Measurements from ENCODE around the gene ZNF583.

Gene ZNF583

DNA sequence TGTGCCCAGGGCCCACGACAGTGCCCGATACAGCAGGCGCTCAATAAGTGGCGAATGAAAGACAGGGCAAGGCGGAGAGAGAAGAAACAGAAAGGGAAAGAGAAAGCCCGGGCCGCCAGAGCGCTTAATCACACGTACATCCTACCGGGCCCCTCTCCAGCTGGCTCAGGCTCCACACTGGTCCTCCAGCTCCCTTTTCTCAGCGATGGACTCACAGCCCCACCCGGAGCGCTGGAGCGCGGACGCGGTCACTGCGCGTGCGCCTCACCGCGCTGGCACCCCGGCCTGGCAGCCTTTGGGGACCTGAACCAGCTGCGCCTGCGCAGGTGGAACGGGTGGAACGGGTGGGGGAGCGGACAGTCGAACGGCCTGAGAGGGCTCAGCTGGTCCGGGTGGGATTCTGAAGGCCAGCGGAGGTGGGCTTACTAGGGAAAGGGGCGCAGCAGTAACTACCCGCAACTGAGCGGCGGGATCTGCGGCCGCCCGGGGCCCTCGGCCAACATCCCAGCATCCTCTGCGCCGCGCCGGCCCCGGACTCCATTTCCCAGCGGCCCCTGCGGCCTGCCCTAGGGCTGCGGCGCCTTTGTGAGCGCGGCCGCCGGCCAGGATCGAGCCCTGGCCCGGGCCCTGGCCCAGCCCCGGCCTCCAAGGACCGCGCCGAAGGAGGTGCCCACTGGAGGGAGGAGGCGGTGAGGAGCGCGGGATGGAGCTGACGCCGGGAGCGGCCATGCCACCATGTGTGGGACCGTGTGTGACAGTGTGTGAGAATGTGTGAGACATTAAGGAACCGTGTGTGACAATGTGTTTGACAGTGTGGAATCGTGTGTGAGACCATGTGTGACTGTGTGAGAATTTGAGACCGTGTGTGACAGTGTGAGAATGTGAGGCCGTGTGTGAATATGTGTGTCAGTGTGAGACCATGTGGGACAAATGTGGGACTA lies at the start of gene ZNF583:
ZNF583 (plus strand) TSS at position 569 of the 941 bp plus-strand sequence. CDS start 2,783 bp downstream, outside the sequence.
- DNase-seq (ENCODE audit: low spot score) = peak; percentile 95

DNA sequence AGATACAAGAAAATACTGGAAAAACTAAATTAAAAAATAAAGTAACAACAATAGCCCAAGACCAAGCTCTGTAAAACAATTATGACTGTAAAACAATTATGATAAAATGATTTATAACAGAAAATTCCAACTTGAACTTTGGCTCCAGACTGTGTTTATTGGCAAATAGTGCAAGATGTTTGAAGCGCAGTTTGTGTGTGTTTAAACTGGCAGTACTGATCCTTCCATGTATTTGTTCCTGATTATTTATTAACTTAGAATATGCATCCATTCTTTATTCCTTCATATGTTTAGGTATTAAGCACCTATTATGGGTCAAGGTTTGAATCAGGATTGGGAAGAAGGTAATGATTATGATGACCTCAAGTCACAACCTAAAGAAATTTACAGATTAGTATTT lies 48.6 kb upstream of the ZNF583 start:
- DNase-seq (ENCODE audit: low spot score) = no peak

DNA sequence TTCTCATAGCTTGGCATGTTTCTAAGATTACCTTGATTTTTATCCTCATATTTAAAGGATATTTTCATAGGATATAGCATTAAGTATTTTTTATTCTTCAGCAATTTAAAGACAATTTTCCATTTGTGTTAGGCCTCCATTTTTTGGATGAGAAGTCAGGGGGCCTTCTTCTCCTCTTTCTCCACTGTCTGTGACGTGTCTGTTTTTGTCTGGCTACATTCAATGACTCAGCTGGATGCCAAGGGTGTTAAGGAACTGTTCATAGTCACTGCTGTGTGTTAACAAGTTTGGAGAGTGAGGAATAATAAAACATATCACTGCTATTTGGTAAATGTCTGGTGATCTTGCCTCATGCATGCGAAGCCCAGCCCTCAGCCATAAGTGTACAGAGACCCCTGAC lies 47.2 kb upstream of the ZNF583 start:
- no peak for DNase-seq (ENCODE audit: low spot score)

DNA sequence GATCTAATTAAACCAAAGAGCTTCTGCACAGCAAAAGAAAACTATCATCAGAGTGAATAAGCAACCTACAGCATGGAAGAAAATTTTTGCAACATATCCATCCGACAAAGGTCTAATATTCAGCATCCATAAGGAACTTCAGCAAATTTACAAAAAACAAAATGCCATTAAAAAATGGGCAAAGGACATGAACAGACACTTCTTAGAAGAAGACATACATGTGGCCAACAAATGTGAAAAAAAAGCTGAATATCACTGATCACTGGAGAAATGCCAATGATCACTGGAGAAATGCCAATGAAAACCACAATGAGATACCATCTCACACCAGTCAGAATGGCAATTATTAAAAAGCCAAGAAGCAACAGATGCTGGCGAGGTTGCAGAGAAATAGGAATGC lies 43.3 kb upstream of the ZNF583 start:
- no peak for DNase-seq (ENCODE audit: low spot score)

DNA sequence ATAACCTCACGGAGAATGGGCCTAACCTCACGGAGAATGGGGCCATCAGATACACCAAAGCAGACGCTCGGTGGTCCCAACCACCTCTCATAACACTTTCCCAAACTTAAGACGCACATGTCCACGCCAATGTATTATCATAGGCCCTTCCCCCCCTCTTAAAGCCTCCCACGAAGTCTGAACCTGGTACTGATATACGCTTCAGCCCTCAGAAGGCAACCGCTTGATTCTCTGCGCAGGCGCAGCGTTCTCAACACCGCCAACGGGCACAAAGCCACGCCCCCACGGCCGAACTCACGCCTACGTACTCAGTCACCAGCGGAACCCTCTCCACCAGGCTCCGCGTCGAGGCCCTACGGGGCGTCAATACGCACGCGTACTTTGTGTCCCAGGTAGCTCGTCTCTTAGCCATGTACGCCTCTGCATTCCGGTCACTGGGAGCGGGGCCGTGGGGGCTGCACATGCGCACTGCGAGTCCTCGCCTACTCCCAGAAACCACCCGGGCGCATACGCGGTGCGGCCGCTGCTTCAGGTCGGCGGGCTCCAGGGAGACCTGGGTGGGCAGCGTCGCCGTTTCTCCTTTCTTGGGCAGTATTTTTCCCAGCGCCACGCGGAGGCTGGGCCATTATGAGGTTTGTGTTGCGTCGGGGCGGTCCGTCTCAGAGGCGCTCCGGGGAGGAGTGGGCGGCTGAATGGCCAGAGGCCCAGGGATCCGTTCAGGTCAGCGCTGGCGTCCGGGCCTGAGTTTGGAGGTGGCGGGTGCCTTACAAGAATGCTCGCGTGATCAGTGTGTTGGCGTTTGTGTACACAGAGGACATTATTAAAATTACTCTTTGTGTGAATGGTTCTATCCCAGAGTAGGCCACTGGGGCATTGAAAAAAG lies 36.1 kb upstream of the ZNF583 start:
- peak; percentile 82 for DNase-seq (ENCODE audit: low spot score)

DNA sequence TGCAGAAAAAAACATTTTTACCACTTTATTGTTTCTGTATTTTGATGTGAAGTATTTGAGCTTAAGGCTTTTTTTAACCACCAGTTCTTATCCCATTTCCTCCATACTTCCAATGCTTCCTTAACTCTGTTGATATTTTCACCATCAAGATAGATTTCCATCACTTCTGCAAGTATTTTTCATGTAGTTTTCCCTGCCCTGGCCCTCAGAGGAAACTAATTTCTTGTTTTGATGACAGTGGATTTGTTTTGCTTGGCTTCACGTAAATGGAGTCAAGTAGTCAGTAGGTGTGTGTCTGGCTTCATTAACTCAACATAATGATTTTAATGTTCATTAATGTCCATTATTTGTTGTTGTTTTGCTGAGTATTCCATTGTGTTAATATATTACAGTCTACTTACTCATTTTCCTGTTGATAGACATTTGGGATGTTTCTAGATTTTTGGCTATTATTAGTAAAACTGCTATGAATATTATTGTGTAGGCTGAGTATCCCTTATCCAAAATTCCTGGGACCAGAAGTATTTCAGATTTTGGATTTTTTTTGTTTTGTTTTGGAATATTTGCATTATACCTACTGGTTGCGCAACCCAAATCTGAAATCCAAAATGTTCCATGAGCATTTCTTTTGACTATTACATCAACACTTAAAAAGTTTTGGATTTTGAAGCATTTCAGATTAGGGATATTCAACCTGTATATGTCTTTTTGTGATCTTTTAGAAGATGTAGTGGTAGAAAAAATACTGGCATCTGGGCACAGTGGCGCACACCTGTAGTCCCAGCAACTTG lies 34.1 kb upstream of the ZNF583 start:
- DNase-seq (ENCODE audit: low spot score) = no peak

DNA sequence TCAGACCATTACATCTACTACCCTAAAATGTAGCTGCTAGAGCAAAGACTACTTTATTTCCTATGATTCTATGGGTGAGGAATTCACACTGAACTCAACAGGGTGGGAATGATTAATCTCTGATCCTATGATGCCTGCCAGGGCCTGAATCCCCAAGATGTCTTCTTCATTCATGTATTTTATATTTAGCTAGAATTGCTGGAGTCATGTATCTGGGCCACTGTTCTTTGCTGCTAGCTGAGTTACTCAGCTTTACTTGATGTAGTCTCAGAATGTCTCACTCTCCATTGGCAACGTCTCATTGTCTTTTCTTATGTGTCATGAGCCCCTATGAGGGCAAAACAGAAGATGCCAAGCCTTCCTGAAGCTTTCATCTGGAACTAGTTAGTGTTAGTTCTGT lies 31.9 kb upstream of the ZNF583 start:
- no peak for DNase-seq (ENCODE audit: low spot score)

DNA sequence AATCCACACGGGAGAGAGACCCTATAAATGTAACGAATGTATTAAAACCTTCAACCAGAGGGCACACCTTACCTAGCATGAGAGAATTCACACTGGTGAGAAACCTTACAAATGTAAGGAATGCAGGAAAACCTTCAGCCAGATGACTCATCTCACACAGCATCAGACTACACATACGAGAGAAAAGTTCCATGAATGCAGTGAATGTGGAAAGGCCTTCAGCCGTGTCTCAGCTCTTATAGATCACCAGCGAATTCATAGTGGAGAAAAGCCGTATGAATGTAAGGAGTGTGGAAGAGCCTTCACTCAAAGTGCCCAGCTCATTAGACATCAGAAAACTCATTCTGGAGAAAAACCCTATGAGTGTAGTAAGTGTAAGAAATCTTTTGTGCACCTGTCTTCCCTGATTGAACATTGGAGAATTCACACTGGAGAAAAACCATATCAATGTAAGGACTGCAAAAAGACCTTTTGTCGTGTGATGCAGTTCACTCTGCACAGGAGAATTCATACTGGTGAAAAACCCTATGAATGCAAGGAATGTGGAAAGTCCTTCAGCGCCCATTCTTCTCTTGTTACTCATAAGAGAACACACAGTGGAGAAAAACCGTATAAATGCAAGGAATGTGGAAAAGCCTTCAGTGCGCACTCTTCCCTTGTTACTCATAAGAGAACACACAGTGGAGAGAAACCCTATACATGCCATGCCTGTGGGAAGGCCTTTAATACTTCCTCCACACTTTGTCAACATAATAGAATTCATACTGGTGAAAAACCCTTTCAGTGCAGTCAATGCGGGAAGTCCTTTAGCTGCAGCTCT lies 26.8 kb upstream of the ZNF583 start:
- DNase-seq (ENCODE audit: low spot score) = no peak

DNA sequence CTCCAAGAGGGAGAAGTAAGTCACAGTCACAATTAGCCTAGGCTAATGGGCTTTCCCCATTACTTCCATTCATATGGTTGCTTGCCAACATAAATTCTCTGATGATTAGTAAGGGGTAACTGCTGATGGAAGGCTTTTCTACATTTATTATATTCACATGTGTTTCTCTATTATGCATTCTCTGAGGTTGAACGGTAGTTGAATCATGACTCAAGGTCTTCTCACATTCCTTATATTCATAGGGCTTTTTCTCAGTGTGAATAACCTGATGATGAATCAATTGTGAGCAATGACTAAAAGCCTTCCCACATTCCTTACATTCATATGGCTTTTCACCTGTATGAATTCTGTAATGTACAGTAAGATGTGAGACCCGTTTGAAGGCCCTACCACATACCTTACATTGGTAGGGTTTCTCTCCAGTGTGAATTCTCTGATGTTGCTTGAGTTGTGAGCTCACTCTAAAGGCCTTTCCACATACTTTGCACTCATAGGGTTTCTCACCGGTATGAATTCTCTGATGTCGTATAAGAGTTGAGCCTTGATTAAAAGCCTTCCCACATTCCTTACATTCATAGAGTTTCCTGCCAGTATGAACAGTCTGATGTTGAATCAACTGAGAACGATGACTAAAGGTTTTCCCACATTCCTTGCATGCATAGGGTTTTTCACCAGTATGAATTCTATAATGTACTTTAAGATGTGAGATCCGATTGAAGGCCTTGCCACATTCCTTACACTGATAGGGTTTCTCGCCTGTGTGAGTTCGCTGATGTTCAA lies 20.1 kb upstream of the ZNF583 start:
- no peak for DNase-seq (ENCODE audit: low spot score)

DNA sequence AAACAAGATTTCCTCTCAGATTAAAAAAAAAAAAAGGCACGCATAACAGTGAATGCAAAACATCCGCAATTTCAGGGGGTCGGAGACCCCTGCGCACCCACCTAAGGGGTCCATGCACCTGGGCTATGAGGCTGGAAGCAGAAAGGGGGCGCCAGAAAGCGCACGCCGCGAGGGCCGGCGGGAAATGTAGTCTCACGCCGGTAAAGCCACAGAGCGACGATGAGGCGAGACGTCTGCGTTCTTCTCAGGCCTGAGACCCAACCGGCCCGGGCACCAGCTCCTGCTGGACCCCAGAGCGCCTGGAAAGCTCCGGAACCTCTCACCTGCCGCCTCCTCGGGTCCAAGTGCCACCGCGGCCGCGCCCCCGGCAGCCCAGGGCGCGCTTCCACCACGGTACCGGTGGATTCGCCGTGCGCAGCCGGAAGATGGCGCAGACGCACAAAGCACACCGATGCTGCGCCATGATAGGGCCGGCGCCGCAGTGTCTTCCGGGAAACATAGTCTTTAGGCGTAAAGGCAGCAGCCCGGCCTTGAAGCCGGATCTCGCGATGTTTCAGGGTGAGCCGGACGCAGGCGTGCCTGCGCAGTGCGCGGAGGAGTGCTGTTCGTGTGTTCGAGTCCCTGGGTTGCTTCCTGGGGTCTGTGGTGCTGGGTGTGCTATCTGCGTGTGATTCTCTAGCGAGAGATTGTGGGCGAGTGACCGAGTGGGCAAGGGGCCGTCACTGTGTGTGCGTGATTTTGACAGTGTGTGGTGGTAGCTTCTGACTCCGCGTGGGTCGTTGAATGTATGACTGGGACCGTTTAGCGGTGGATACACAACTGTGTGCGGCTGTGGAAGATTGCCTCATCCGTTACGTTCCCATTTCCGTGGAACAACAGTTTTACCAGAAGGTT lies 10.8 kb upstream of the ZNF583 start, which contains the start of gene ZNF582:
ZNF582 (minus strand) TSS at position 416 of the 894 bp plus-strand sequence. CDS start 1,782 bp downstream, outside the sequence.
- DNase-seq (ENCODE audit: low spot score) = peak; percentile 97

DNA sequence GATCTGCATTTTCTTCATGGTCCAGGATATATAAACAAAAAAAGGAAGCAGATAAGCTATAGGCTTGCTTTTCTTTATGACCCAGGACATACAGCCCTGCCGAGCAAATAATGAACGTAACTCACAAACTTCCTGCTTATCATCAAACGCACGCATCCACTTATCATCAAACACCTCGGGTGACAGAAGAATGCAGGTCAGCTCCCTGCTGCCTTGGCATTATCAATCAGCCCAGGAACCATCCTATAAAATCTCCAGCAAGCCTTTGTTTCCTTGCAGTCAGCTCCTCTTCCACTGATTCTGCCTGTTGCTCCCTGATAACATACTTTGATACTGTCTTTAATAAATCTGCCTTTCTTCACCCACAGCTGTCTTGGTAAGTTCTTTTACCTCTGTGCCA lies 5.3 kb upstream of the ZNF583 start:
- DNase-seq (ENCODE audit: low spot score) = no peak

DNA sequence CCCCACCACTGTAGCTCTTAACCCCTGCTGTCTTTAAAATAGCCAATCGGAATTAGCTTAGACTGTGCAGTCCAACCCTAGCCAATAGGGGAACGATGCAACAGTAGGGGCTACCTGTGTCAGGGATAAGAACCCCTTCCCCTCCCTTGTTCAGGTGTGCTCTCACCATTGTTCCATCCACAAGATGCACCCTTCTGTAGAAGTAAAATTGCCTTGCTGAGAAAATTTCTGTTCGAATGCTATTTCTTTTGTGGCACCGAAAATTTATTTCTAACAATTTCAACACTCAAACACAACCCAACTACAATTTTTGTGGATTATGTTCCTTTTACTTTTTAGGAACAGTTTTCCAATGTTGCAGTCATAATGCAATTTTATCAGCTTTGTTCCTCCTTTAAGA lies 3.6 kb upstream of the ZNF583 start:
- DNase-seq (ENCODE audit: low spot score) = no peak

DNA sequence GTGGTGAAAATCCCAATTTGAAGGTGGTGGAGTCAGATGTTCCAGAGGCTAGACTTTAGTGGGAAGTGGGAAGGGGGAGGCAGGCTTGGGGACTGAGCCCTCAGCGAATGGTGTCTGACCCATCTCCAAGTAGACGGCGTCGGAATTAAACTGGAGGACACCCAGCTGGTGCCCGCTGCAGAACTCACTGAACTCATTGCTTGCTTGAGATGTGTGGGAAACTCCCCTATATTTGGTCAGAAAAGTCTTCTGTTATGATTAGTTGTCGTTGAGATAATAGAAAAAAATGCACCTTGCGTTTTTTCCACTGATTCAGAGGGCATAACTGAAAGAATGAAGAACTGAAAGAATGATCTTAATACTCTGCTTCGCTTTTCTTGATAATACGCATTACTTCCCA lies 871 bp upstream of the ZNF583 start:
- no peak for DNase-seq (ENCODE audit: low spot score)

DNA sequence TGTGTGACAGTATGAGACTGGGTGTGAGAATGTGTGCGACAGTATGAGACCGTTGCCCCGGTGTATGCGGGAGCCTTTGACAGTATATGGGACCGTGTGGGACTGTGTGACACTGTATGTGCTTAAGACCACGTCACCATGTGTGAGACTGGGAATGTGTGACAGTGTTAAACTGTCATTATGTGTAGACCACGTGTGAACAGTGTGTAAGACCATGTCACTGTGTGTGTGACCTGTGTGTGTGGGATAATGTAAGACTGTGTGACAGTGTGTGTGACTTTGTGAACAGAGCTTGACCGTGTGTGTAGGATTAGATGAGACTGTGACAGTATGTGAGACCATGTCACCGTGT lies 549 bp downstream of the ZNF583 start:
- no peak for DNase-seq (ENCODE audit: low spot score)

DNA sequence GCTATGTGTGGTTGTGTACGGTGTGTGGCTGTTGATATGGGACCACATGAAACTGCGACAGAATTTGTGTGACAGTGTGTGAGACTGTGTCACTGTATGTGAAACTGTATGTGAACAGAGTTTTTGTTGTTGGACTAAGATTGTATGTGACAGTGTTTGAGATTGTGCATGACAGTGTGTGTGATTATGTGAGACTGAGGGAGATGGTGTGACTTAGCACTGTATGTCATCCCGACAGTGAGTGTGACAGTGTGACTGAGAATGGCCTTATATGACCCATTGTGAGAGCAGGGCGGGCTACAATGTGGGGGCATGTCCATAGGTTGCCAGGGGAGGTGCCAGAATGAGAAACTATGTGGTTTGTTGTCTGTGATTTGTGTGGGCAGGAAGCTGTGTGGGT lies 930 bp downstream of the ZNF583 start:
- DNase-seq (ENCODE audit: low spot score) = no peak

DNA sequence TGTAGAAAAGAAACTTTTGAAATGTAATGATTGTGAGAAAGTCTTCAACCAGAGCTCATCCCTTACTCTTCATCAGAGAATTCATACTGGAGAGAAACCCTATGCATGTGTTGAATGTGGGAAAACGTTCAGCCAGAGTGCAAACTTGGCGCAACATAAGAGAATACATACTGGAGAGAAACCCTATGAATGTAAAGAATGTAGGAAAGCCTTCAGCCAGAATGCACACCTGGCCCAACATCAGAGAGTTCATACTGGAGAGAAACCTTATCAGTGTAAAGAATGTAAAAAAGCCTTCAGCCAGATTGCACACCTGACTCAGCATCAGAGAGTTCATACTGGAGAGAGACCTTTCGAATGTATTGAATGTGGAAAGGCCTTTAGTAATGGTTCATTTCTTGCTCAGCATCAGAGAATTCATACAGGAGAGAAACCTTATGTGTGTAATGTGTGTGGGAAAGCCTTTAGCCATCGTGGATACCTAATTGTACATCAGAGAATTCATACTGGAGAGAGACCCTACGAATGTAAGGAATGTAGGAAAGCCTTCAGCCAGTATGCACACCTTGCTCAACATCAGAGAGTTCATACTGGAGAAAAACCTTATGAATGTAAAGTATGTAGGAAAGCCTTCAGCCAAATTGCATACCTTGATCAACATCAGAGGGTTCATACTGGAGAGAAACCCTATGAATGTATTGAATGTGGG lies 19.3 kb downstream of the ZNF583 start:
- DNase-seq (ENCODE audit: low spot score) = no peak

DNA sequence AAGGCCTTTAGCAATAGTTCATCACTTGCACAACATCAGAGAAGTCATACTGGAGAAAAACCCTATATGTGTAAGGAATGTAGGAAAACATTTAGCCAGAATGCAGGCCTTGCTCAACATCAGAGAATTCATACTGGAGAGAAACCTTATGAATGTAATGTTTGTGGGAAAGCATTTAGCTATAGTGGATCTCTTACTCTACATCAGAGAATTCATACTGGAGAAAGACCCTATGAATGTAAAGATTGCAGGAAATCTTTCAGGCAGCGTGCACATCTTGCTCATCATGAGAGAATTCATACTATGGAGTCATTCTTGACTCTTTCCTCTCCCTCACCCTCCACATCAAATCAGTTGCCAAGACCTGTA lies 19.8 kb downstream of the ZNF583 start:
- no peak for DNase-seq (ENCODE audit: low spot score)

DNA sequence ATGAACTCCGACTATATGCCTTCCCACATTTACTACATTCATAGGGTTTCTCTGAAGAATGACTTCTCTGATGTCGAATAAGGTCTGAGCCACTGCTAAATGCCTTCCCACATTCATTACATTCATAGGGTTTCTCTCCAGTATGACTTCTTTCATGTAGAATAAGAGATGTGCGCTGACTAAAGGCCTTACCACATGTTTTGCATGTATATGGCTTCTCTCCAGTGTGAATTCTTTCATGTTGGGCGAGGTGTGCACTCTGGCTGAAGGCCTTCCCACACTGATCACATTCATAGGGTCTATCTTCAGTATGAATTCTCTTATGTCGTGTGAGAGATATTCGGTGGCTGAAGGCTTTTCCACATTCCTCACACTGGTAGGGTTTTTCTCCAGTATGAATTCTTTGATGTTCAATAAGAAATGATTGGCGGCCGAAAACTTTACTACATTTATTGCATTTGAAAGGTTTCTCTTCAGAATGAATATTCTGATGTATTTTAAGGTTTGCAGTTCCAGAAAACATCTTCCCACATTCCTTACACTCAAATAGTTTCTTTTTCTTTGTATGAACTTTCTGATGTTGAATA lies 37.2 kb downstream of the ZNF583 start:
- DNase-seq (ENCODE audit: low spot score) = no peak

Measured in HuH-7.5 (cell line).